RPMI8226 (cell line): Measurements from ENCODE around the gene UGT3A1.

Source experiments
- DNase-seq: peaks from one replicate; pipeline ENCODE4 v3.0.0-alpha.2; 2015

UGT3A1 gene

GRCh38 chr5:35903631-35904203 lies 87.5 kb downstream of the UGT3A1 start:
- no peak for DNase-seq

GRCh38 chr5:35902046-35902672 lies 89.0 kb downstream of the UGT3A1 start:
- DNase-seq = no peak
